WTC11 (cell line): ENCODE data around the gene ZNF503. TPM values are rescaled to one million over a fixed set of nuclear protein-coding genes. Genes with fewer than 3 reads are reported as not detected.

Experiments used
- ATAC-seq: fragments of 200-7000 bp; cut with Tn5 transposase; 2 replicates; pipeline ENCODE4 v1.10.0; 2021; ENCODE audit warnings: mild to moderate bottlenecking, moderate library complexity
- CTCF ChIA-PET: fragments of 300-600 bp; sonication (Branson Sonifier 250); formaldehyde crosslinking; loops from one replicate; lab custom pipeline; 2021; ENCODE audit warnings: antibody characterized with exemption; lab: Charles Lee
- POLR2A ChIA-PET: fragments of 350-600 bp; sonication (Branson Sonifier 250); formaldehyde crosslinking; loops from one replicate; lab custom pipeline; 2021; ENCODE audit warnings: antibody characterized with exemption; lab: Charles Lee
- DNase-seq: peaks from one replicate; pipeline ENCODE4 v3.0.0; 2021; ENCODE audit warnings: low spot score
- H3K27ac Mint-ChIP-seq: 2 replicates; pipeline ENCODE4 v1.8.0; 2021; ENCODE audit warnings: mixed read lengths
- H3K27me3 Mint-ChIP-seq: 2 replicates; pipeline ENCODE4 v1.8.0; 2021; ENCODE audit warnings: low read depth, mild to moderate bottlenecking, moderate library complexity, mixed read lengths
- H3K36me3 Mint-ChIP-seq: 2 replicates; pipeline ENCODE4 v1.8.0; 2021; ENCODE audit warnings: mixed read lengths
- H3K4me1 Mint-ChIP-seq: 2 replicates; pipeline ENCODE4 v1.8.0; 2022; ENCODE audit warnings: mixed read lengths
- H3K4me3 Mint-ChIP-seq: 2 replicates; pipeline ENCODE4 v1.8.0; 2021; ENCODE audit warnings: mild to moderate bottlenecking, moderate library complexity, mixed read lengths
- H3K9me3 Mint-ChIP-seq: 2 replicates; pipeline ENCODE4 v1.8.0; 2021; ENCODE audit warnings: mixed read lengths
- ARID4B ChIP-seq: sonication (generic); formaldehyde crosslinking; IDR thresholded peaks from 2 replicates; pipeline ENCODE4 v1.8.0; 2023; ENCODE audit warnings: missing genetic modification reagents, mild to moderate bottlenecking, borderline replicate concordance
- ATF1 ChIP-seq: sonication (generic); formaldehyde crosslinking; IDR thresholded peaks from 2 replicates; pipeline ENCODE4 v1.8.1; 2023; ENCODE audit warnings: mild to moderate bottlenecking, moderate library complexity, missing genetic modification reagents
- ATF2 ChIP-seq: sonication (generic); formaldehyde crosslinking; IDR thresholded peaks from 2 replicates; pipeline ENCODE4 v1.8.1; 2022; ENCODE audit warnings: low read depth, missing genetic modification reagents, borderline replicate concordance
- ATF6 ChIP-seq: sonication (generic); formaldehyde crosslinking; IDR thresholded peaks from 2 replicates; pipeline ENCODE4 v1.8.1; 2023; ENCODE audit warnings: mild to moderate bottlenecking, missing genetic modification reagents
- CBFB ChIP-seq: sonication (generic); formaldehyde crosslinking; IDR thresholded peaks from 2 replicates; pipeline ENCODE4 v1.8.1; 2022; ENCODE audit warnings: mild to moderate bottlenecking, low read depth, missing genetic modification reagents
- EMX1 ChIP-seq: fragments of 250-450 bp; sonication (Bioruptor Pico); IDR thresholded peaks from 2 replicates; pipeline ENCODE4 v1.8.0; 2021; ENCODE audit warnings: mild to moderate bottlenecking
- GTF2I ChIP-seq: fragments of 250-450 bp; sonication (Bioruptor Pico); conservative IDR thresholded peaks from 2 replicates; pipeline ENCODE4 v1.4.0; 2021; ENCODE audit warnings: mild to moderate bottlenecking
- HMGXB4 ChIP-seq: sonication (generic); formaldehyde crosslinking; IDR thresholded peaks from 2 replicates; pipeline ENCODE4 v1.8.1; 2023; ENCODE audit warnings: mild to moderate bottlenecking, moderate library complexity, missing genetic modification reagents
- IRF2 ChIP-seq: sonication (generic); formaldehyde crosslinking; IDR thresholded peaks from 2 replicates; pipeline ENCODE4 v1.8.0; 2022; ENCODE audit warnings: low read depth, missing genetic modification reagents, borderline replicate concordance
- MYBL2 ChIP-seq: sonication (generic); formaldehyde crosslinking; IDR thresholded peaks from 2 replicates; pipeline ENCODE4 v1.8.1; 2023; ENCODE audit warnings: mild to moderate bottlenecking, moderate library complexity, missing genetic modification reagents
- NFATC4 ChIP-seq: fragments of 250-450 bp; sonication (Bioruptor Pico); IDR thresholded peaks from 2 replicates; pipeline ENCODE4 v1.9.0; 2021; ENCODE audit warnings: mild to moderate bottlenecking
- OVOL2 ChIP-seq: fragments of 250-450 bp; sonication (Bioruptor Pico); IDR thresholded peaks from 2 replicates; pipeline ENCODE4 v1.9.0; 2021; ENCODE audit warnings: mild to moderate bottlenecking, borderline replicate concordance
- SMAD3 ChIP-seq: sonication (generic); formaldehyde crosslinking; IDR thresholded peaks from 2 replicates; pipeline ENCODE4 v1.8.0; 2022; ENCODE audit warnings: missing genetic modification reagents, mild to moderate bottlenecking, borderline replicate concordance
- TEAD1 ChIP-seq: sonication (generic); formaldehyde crosslinking; IDR thresholded peaks from 2 replicates; pipeline ENCODE4 v1.8.0; 2022; ENCODE audit warnings: mild to moderate bottlenecking, missing genetic modification reagents
- ZNF416 ChIP-seq: fragments of 250-450 bp; sonication (Bioruptor Pico); IDR thresholded peaks from 2 replicates; pipeline ENCODE4 v1.9.0; 2021; ENCODE audit warnings: mild to moderate bottlenecking, inconsistent platforms
- ZNF423 ChIP-seq: fragments of 250-450 bp; sonication (Bioruptor Pico); IDR thresholded peaks from 2 replicates; pipeline ENCODE4 v2.1.2; 2022; ENCODE audit warnings: mild to moderate bottlenecking, moderate library complexity
- ZNF425 ChIP-seq: fragments of 250-450 bp; sonication (Bioruptor Pico); conservative IDR thresholded peaks from 2 replicates; pipeline ENCODE4 v1.9.0; 2021; ENCODE audit warnings: mild to moderate bottlenecking
- ZNF671 ChIP-seq: fragments of 250-450 bp; sonication (Bioruptor Pico); IDR thresholded peaks from 2 replicates; pipeline ENCODE4 v1.8.0; 2021; ENCODE audit warnings: mild to moderate bottlenecking
- total RNA-seq: library from RNA; stranded (reverse); gene quantifications from 3 replicates; pipeline ENCODE4 v1.2.3, GENCODE V29; 2021
- TF ChIP-seq, protein P1 (sequence below): sonication (generic); formaldehyde crosslinking; IDR thresholded peaks from 2 replicates; pipeline ENCODE4 v1.8.1; 2023; ENCODE audit warnings: mild to moderate bottlenecking, missing genetic modification reagents
- TF ChIP-seq, protein P2 (sequence below): sonication (generic); formaldehyde crosslinking; IDR thresholded peaks from 2 replicates; pipeline ENCODE4 v1.8.0; 2023; ENCODE audit warnings: mild to moderate bottlenecking, missing genetic modification reagents

The ZNF503 gene
- total RNA-seq, 1 experiment from 2014 or later = 0.39 TPM

GRCh38 chr10:75436896-75437295 lies 35.3 kb upstream of the ZNF503 start (continued):
- TF ChIP-seq ARID4B (CRISPR knock-in tag) = no peak
- no peak for TF ChIP-seq EMX1 (CRISPR knock-in tag)
- no peak for TF ChIP-seq GTF2I (CRISPR knock-in tag)
- no peak for TF ChIP-seq ZNF671 (CRISPR knock-in tag)
- no peak for TF ChIP-seq OVOL2 (CRISPR knock-in tag)
- TF ChIP-seq ZNF423 (CRISPR knock-in tag) = no peak
- no peak for TF ChIP-seq SMAD3 (CRISPR knock-in tag)
- TF ChIP-seq ATF6 (CRISPR knock-in tag) = no peak
- TF ChIP-seq, all 79 proteins: peak for 0

- H3K27me3 Mint-ChIP-seq = peaks cover 96% of the 10 kb centered on the region
- peaks cover 33% of the 10 kb centered on the region for H3K4me1 Mint-ChIP-seq
- ATAC-seq (no peak), DNase-seq (no peak)
- H3K9me3 Mint-ChIP-seq = no peaks in the 10 kb centered on the region
- H3K4me3 Mint-ChIP-seq = no peak overlapping the region
- ChIA-PET POLR2A (no interaction called here), CTCF (interaction anchor here (1.0 to 1.5 kb wide), 2 partner anchors 158 to 159 kb away, joined by 3 to 4 read pairs; no protein-coding TSS in a partner anchor)
- H3K36me3 Mint-ChIP-seq = no peaks in the 10 kb centered on the region
- H3K27ac Mint-ChIP-seq = no peak overlapping the region
- TF ChIP-seq, protein P1, sequence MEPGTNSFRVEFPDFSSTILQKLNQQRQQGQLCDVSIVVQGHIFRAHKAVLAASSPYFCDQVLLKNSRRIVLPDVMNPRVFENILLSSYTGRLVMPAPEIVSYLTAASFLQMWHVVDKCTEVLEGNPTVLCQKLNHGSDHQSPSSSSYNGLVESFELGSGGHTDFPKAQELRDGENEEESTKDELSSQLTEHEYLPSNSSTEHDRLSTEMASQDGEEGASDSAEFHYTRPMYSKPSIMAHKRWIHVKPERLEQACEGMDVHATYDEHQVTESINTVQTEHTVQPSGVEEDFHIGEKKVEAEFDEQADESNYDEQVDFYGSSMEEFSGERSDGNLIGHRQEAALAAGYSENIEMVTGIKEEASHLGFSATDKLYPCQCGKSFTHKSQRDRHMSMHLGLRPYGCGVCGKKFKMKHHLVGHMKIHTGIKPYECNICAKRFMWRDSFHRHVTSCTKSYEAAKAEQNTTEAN (CRISPR knock-in tag) = no peak
- TF ChIP-seq, protein P2, sequence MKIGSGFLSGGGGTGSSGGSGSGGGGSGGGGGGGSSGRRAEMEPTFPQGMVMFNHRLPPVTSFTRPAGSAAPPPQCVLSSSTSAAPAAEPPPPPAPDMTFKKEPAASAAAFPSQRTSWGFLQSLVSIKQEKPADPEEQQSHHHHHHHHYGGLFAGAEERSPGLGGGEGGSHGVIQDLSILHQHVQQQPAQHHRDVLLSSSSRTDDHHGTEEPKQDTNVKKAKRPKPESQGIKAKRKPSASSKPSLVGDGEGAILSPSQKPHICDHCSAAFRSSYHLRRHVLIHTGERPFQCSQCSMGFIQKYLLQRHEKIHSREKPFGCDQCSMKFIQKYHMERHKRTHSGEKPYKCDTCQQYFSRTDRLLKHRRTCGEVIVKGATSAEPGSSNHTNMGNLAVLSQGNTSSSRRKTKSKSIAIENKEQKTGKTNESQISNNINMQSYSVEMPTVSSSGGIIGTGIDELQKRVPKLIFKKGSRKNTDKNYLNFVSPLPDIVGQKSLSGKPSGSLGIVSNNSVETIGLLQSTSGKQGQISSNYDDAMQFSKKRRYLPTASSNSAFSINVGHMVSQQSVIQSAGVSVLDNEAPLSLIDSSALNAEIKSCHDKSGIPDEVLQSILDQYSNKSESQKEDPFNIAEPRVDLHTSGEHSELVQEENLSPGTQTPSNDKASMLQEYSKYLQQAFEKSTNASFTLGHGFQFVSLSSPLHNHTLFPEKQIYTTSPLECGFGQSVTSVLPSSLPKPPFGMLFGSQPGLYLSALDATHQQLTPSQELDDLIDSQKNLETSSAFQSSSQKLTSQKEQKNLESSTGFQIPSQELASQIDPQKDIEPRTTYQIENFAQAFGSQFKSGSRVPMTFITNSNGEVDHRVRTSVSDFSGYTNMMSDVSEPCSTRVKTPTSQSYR (CRISPR knock-in tag) = no peak
- TF ChIP-seq ZNF416 = no peak
- TF ChIP-seq HMGXB4 (CRISPR knock-in tag) = no peak
- TF ChIP-seq ATF1 (CRISPR knock-in tag) = no peak
- TF ChIP-seq ZNF425 = no peak
- TF ChIP-seq TEAD1 (CRISPR knock-in tag) = no peak
- no peak for TF ChIP-seq IRF2 (CRISPR knock-in tag)
- TF ChIP-seq NFATC4 = no peak
- no peak for TF ChIP-seq MYBL2 (CRISPR knock-in tag)
- TF ChIP-seq ATF2 = no peak
- TF ChIP-seq OVOL2 (CRISPR knock-in tag) = no peak
- TF ChIP-seq CBFB = no peak
Observed at GRCh38 chr10:75435291-75435690, 33.7 kb upstream of the ZNF503 start.
